Stomach (tissue), 9 donors: ENCODE data around the gene KCNMB3. TPM values are rescaled to one million over a fixed set of nuclear protein-coding genes. Genes with fewer than 3 reads are reported as not detected.

Experiments used
- DNase-seq, 2 donors: peaks; one replicate each; pipeline versions ENCODE4 v3.0.0 to v3.0.0-alpha.2; 2013 to 2019
- H3K27ac ChIP-seq, 5 donors: fragments of 200-600 bp in 4 of 5; sonication (generic) in 4 of 5; one replicate each; pipeline ENCODE4 v1.5.1; 2013 to 2019; ENCODE audit warnings: mild to moderate bottlenecking in 1 of 5, moderate library complexity in 1 of 5
- H3K27me3 ChIP-seq, 3 donors: fragments of 200-600 bp; sonication (generic); one replicate each; pipeline ENCODE4 v1.5.1; 2017 to 2019; ENCODE audit warnings: mixed run types in 1 of 3
- H3K36me3 ChIP-seq, 4 donors: fragments of 200-600 bp; sonication (generic); 1 replicate in 3 of 4; 2 replicates in 1 of 4; pipeline ENCODE4 v1.5.1; 2016 to 2019
- H3K4me1 ChIP-seq, 4 donors: fragments of 200-600 bp; sonication (generic); one replicate each; pipeline ENCODE4 v1.5.1; 2016 to 2019
- H3K4me3 ChIP-seq, 4 donors: fragments of 200-600 bp; sonication (generic) in 3 of 4; one replicate each; pipeline ENCODE4 v1.5.1; 2016 to 2019; ENCODE audit warnings: mild to moderate bottlenecking in 1 of 4
- H3K9me3 ChIP-seq, 4 donors: fragments of 200-600 bp; sonication (generic); one replicate each; pipeline ENCODE4 v1.5.1; 2016 to 2019
- CTCF ChIP-seq, 7 experiments: fragments of 450-650 bp in 4 of 7; fragments of 200-600 bp in 3 of 7; sonication (generic) in 3 of 7; IDR thresholded peaks; one replicate each; pipeline ENCODE4 v1.5.1; 2016 to 2019; ENCODE audit warnings: antibody characterized with exemption in 7 of 7, control low read depth in 2 of 7, mild to moderate bottlenecking in 1 of 7
- EP300 ChIP-seq: sonication (generic); formaldehyde crosslinking; IDR thresholded peaks from one replicate; pipeline ENCODE4 v1.6.1; 2017; ENCODE audit warnings: antibody characterized with exemption
- POLR2A ChIP-seq, 4 donors: fragments of 450-650 bp; IDR thresholded peaks; one replicate each; pipeline ENCODE4 v1.6.1; 2016; ENCODE audit warnings: antibody characterized with exemption in 4 of 4, control low read depth in 2 of 4, mild to moderate bottlenecking in 1 of 4, moderate library complexity in 1 of 4
- POLR2AphosphoS5 ChIP-seq, 3 donors: sonication (generic); formaldehyde crosslinking; IDR thresholded peaks; one replicate each; pipeline ENCODE4 v1.6.1; 2016; ENCODE audit warnings: antibody characterized with exemption in 3 of 3
- WGBS, 5 donors: extraction: QIAGEN DNeasy Blood & Tissue Kit in 3 of 5; methylation state at CpG; one replicate each; pipeline versions ENCODE4 v1.1.5 to v1.1.7; 2013 to 2018; 5-methylcytosine and 5-hydroxymethylcytosine counted together
- intact Hi-C: fragments of 100-400 bp; cut with DNase I; formaldehyde crosslinking; loops from one replicate; pipeline ENCODE4 v1.15.1; 2023; ENCODE audit warnings: low total_unique reads
- polyA plus RNA-seq, 3 donors: library from polyadenylated mRNA; stranded (reverse); fragments of 200-250 nt; gene quantifications; one replicate each; pipeline ENCODE4 v1.2.3, GENCODE V29; 2013
- total RNA-seq, 5 donors: library from RNA; depleted of rRNA; stranded (reverse); fragments of >200 nt; gene quantifications; one replicate each; pipeline versions ENCODE4 v1.1.0 to v1.2.3, GENCODE V29; 2014 to 2016
- donor health status: healthy with polysubstance abuse.
- donor health status: Bipolar disorder and iron deficiency.
- donor health status: healthy.

KCNMB3 gene
- total and polyA plus RNA-seq, 8 donors, result 0.58 to 7.2 (median 2.0) TPM; not detected in 1

- 57 to 73% (median 62%) methylated on average over 2 of the region's 2 CpGs for WGBS, 5 donors
- TF ChIP-seq EP300 (no peak), POLR2AphosphoS5 (IDR thresholded peaks at IDR 0.05) (no peak), POLR2A (IDR thresholded peaks at IDR 0.05) (no peak), CTCF (IDR thresholded peaks at IDR 0.05) (no peak)
These were observed 41.5 kb upstream of the KCNMB3 start for GRCh38 chr3:179292450-179292849.

GRCh38 chr3:179289295-179289694 lies 38.4 kb upstream of the KCNMB3 start:
- Histone ChIP-seq H3K4me3 (no peak overlapping the region), H3K36me3 (no peaks in the 10 kb centered on the region), H3K9me3 (no peaks in the 10 kb centered on the region), H3K27ac (no peak overlapping the region), H3K27me3 (no peaks in the 10 kb centered on the region), H3K4me1 (no peaks in the 10 kb centered on the region)
- TF ChIP-seq POLR2A (IDR thresholded peaks at IDR 0.05), result no peak
- no peak for TF ChIP-seq EP300
- no peak for TF ChIP-seq POLR2AphosphoS5 (IDR thresholded peaks at IDR 0.05)
- no peak for TF ChIP-seq CTCF (IDR thresholded peaks at IDR 0.05)
- WGBS, 5 donors, result 49 to 84% (median 64%) methylated on average over 3 of the region's 3 CpGs
- intact Hi-C loops, result no loop called here
- no peak for DNase-seq

More at GRCh38 chr3:179292450-179292849, 41.5 kb upstream of the KCNMB3 start:
- no peak overlapping the region for H3K27ac ChIP-seq
- H3K36me3 ChIP-seq, result no peaks in the 10 kb centered on the region
- H3K9me3 ChIP-seq, result no peaks in the 10 kb centered on the region
- intact Hi-C loops, result no loop called here
- no peaks in the 10 kb centered on the region for H3K27me3 ChIP-seq
- H3K4me3 ChIP-seq, result no peak overlapping the region
- DNase-seq, result no peak
- no peaks in the 10 kb centered on the region for H3K4me1 ChIP-seq

- H3K27ac ChIP-seq, result no peak overlapping the region
- WGBS, 5 donors, result 56 to 71% (median 68%) methylated on average over 4 of the region's 4 CpGs
- intact Hi-C loops, result no loop called here
These were observed 37.9 kb upstream of the KCNMB3 start for GRCh38 chr3:179288845-179289244.

GRCh38 chr3:179286331-179286730 lies 35.4 kb upstream of the KCNMB3 start:
- Histone ChIP-seq H3K4me1 (no peaks in the 10 kb centered on the region), H3K27me3 (no peaks in the 10 kb centered on the region), H3K36me3 (no peaks in the 10 kb centered on the region), H3K9me3 (no peaks in the 10 kb centered on the region), H3K27ac (no peak overlapping the region), H3K4me3 (no peak overlapping the region)
- 74 to 87% (median 85%) methylated on average over 6 of the region's 6 CpGs for WGBS, 5 donors
- no peak for TF ChIP-seq CTCF (IDR thresholded peaks at IDR 0.05)
- TF ChIP-seq POLR2AphosphoS5 (IDR thresholded peaks at IDR 0.05), result no peak
- TF ChIP-seq EP300, result no peak
- TF ChIP-seq POLR2A (IDR thresholded peaks at IDR 0.05), result no peak
- intact Hi-C loops, result no loop called here
- DNase-seq, result no peak

More at GRCh38 chr3:179288845-179289244, 37.9 kb upstream of the KCNMB3 start:
- no peak for DNase-seq
- TF ChIP-seq POLR2AphosphoS5 (IDR thresholded peaks at IDR 0.05), result no peak
- TF ChIP-seq CTCF (IDR thresholded peaks at IDR 0.05), result no peak
- TF ChIP-seq EP300, result no peak
- no peak for TF ChIP-seq POLR2A (IDR thresholded peaks at IDR 0.05)
- Histone ChIP-seq H3K9me3 (no peaks in the 10 kb centered on the region), H3K27me3 (no peaks in the 10 kb centered on the region), H3K4me1 (no peaks in the 10 kb centered on the region), H3K36me3 (no peaks in the 10 kb centered on the region), H3K4me3 (no peak overlapping the region)
